HEK293 (cell line): ENCODE results near the gene ZNF397.

ENCODE experiments used
- CTCF ChIA-PET: fragments of 350-600 bp; formaldehyde crosslinking; extraction: SDS; loops from one replicate; lab custom pipeline; 2021; ENCODE audit warnings: antibody characterized with exemption; lab: Yijun Ruan, JAX
- POLR2A ChIA-PET: fragments of 300-600 bp; formaldehyde crosslinking; extraction: SDS; loops from one replicate; lab custom pipeline; 2020; ENCODE audit warnings: antibody characterized with exemption, inconsistent platforms; lab: Yijun Ruan, JAX
- H3K27ac ChIP-seq: fragments of 200-500 bp; sonication (Bioruptor generic); 2 replicates; pipeline ENCODE4 v1.5.1; 2014; ENCODE audit warnings: low read depth, low read length, control low read depth, inconsistent platforms; ENCODE audit errors: extremely low read depth
- H3K36me3 ChIP-seq, 2 experiments: fragments of 200-500 bp in 1 of 2; sonication (Bioruptor generic) in 1 of 2; 1 replicate in 1 of 2; 2 replicates in 1 of 2; pipeline ENCODE4 v1.5.1; 2014 to 2017; ENCODE audit warnings: inconsistent platforms in 2 of 2, low read length in 2 of 2; ENCODE audit not compliant: control insufficient read depth in 2 of 2, insufficient read depth in 1 of 2
- H3K4me1 ChIP-seq: fragments of 200-500 bp; sonication (Bioruptor generic); 2 replicates; pipeline ENCODE4 v1.5.1; 2014; ENCODE audit warnings: mild to moderate bottlenecking, low read length, inconsistent platforms; ENCODE audit not compliant: control insufficient read depth, insufficient read depth
- H3K4me3 ChIP-seq: 2 replicates; pipeline ENCODE4 v1.5.1; 2011; ENCODE audit warnings: low read depth, mild to moderate bottlenecking, control low read depth, low read length, moderate library complexity
- H3K9me3 ChIP-seq: fragments of 200-500 bp; sonication (Bioruptor generic); 2 replicates; pipeline ENCODE4 v1.5.1; 2014; ENCODE audit warnings: low read depth, low read length, inconsistent platforms; ENCODE audit not compliant: control insufficient read depth, insufficient read depth
- MZF1 ChIP-seq: fragments of 450-650 bp; formaldehyde crosslinking; IDR thresholded peaks from 2 replicates; pipeline ENCODE4 v1.5.1; 2017; ENCODE audit warnings: missing biosample characterization, missing genetic modification characterization, borderline replicate concordance
- WT1 ChIP-seq: fragments of 450-650 bp; formaldehyde crosslinking; IDR thresholded peaks from 2 replicates; pipeline ENCODE4 v1.5.1; 2016; ENCODE audit warnings: missing biosample characterization, missing genetic modification characterization
- ZBTB48 ChIP-seq: fragments of 450-650 bp; formaldehyde crosslinking; IDR thresholded peaks from 2 replicates; pipeline ENCODE4 v1.5.1; 2016; ENCODE audit warnings: missing biosample characterization, missing genetic modification characterization
- ZNF16 ChIP-seq: fragments of 450-650 bp; formaldehyde crosslinking; IDR thresholded peaks from 2 replicates; pipeline ENCODE4 v1.5.1; 2016; ENCODE audit warnings: low read depth, missing biosample characterization, missing genetic modification characterization
- ZNF211 ChIP-seq: fragments of 450-650 bp; formaldehyde crosslinking; IDR thresholded peaks from 2 replicates; pipeline ENCODE4 v1.5.1; 2016; ENCODE audit warnings: low read depth, missing biosample characterization, missing genetic modification characterization
- ZNF266 ChIP-seq: fragments of 450-650 bp; formaldehyde crosslinking; IDR thresholded peaks from 2 replicates; pipeline ENCODE4 v1.5.1; 2016; ENCODE audit warnings: missing biosample characterization, missing genetic modification characterization, low read depth
- ZNF311 ChIP-seq: fragments of 450-650 bp; formaldehyde crosslinking; IDR thresholded peaks from 2 replicates; pipeline ENCODE4 v1.5.1; 2017; ENCODE audit warnings: missing biosample characterization, missing genetic modification characterization, borderline replicate concordance
- ZNF341 ChIP-seq: fragments of 450-650 bp; formaldehyde crosslinking; IDR thresholded peaks from 2 replicates; pipeline ENCODE4; 2016; ENCODE audit warnings: low read depth, missing biosample characterization, missing genetic modification characterization
- ZNF549 ChIP-seq: fragments of 450-650 bp; IDR thresholded peaks from 2 replicates; pipeline ENCODE4 v1.5.1; 2018; ENCODE audit warnings: missing biosample characterization, missing genetic modification characterization, mild to moderate bottlenecking, inconsistent platforms, moderate library complexity
- ZNF555 ChIP-seq: fragments of 450-650 bp; formaldehyde crosslinking; conservative IDR thresholded peaks from 2 replicates; pipeline ENCODE4 v1.5.1; 2017; ENCODE audit warnings: missing biosample characterization, mild to moderate bottlenecking, missing genetic modification characterization, inconsistent platforms
- ZNF560 ChIP-seq: fragments of 450-650 bp; formaldehyde crosslinking; IDR thresholded peaks from 2 replicates; pipeline ENCODE4 v1.5.1; 2017; ENCODE audit warnings: missing biosample characterization, missing genetic modification characterization, borderline replicate concordance
- ZNF571 ChIP-seq: fragments of 450-650 bp; formaldehyde crosslinking; IDR thresholded peaks from 2 replicates; pipeline ENCODE4 v1.5.0; 2017; ENCODE audit warnings: missing biosample characterization, missing genetic modification characterization
- ZNF654 ChIP-seq: fragments of 450-650 bp; formaldehyde crosslinking; IDR thresholded peaks from 2 replicates; pipeline ENCODE4 v1.5.1; 2016; ENCODE audit warnings: low read depth, missing biosample characterization, missing genetic modification characterization
- ZNF664 ChIP-seq: fragments of 450-650 bp; formaldehyde crosslinking; IDR thresholded peaks from 2 replicates; pipeline ENCODE4 v1.5.1; 2016; ENCODE audit warnings: missing biosample characterization, missing genetic modification characterization
- ZNF707 ChIP-seq: fragments of 450-650 bp; formaldehyde crosslinking; IDR thresholded peaks from 2 replicates; pipeline ENCODE4 v1.5.1; 2016; ENCODE audit warnings: missing biosample characterization, missing genetic modification characterization
- ZNF777 ChIP-seq: fragments of 450-650 bp; formaldehyde crosslinking; IDR thresholded peaks from 2 replicates; pipeline ENCODE4 v1.5.1; 2017; ENCODE audit warnings: missing biosample characterization, missing genetic modification characterization, borderline replicate concordance
- TF ChIP-seq, protein P1 (sequence below): fragments of 450-650 bp; formaldehyde crosslinking; IDR thresholded peaks from 2 replicates; pipeline ENCODE4 v1.5.1; 2016; ENCODE audit warnings: missing biosample characterization, missing genetic modification characterization
- TF ChIP-seq, protein P2 (sequence below): fragments of 450-650 bp; formaldehyde crosslinking; IDR thresholded peaks from 2 replicates; pipeline ENCODE4 v1.5.1; 2016; ENCODE audit warnings: missing biosample characterization, missing genetic modification characterization

Gene ZNF397

DNA sequence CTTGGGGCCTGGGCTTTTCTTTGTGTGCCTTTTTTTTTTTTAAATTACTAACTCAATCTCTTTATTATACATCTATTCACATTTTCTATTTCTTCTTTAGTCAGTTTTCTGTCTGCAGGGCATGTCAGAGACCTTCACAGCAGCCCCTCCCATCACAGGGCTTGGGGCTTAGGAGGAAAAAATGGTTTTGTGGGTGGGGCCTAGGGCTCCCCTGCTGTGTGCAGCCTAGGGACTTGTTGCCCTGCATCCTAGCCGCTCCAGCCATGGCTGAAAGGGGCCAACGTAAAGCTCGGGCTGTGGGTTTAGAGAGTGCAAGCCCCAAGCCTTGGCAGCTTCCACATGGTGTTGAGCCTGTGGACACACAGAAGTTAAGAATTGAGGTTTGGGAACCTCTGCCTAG lies 35.4 kb downstream of the ZNF397 start:
- CTCF ChIA-PET: no interaction called here
- H3K4me3 ChIP-seq: no peak overlapping the region

GRCh38 chr18:35277633-35278032 lies 36.8 kb downstream of the ZNF397 start:
- POLR2A ChIA-PET: no interaction called here
- H3K4me3 ChIP-seq: no peak overlapping the region
- peaks cover 0 to 3% of the 10 kb centered on the region in 2 experiments; a peak in 1 of 3 replicates for H3K36me3 ChIP-seq
- no peak overlapping the region for H3K27ac ChIP-seq
- H3K4me1 ChIP-seq: no peaks in the 10 kb centered on the region
- CTCF ChIA-PET: no interaction called here
- no peaks in the 10 kb centered on the region for H3K9me3 ChIP-seq
- TF ChIP-seq ZNF16 (tag by site-specific recombination) (no peak), ZNF555 (no peak), ZNF549 (no peak), ZNF211 (tag by site-specific recombination) (no peak)
- TF ChIP-seq, all 188 proteins: peak for 0

More for the DNA sequence above, 35.4 kb downstream of the ZNF397 start:
- TF ChIP-seq ZNF341 (tag by site-specific recombination) (no peak), ZNF266 (no peak), MZF1 (tag by site-specific recombination) (no peak), ZNF664 (tag by site-specific recombination) (no peak), ZNF777 (tag by site-specific recombination) (no peak), ZNF560 (tag by site-specific recombination) (no peak), ZNF654 (no peak), ZNF311 (tag by site-specific recombination) (no peak), ZBTB48 (tag by site-specific recombination) (no peak), ZNF571 (tag by site-specific recombination) (no peak), ZNF555 (no peak)
- TF ChIP-seq, protein P1, sequence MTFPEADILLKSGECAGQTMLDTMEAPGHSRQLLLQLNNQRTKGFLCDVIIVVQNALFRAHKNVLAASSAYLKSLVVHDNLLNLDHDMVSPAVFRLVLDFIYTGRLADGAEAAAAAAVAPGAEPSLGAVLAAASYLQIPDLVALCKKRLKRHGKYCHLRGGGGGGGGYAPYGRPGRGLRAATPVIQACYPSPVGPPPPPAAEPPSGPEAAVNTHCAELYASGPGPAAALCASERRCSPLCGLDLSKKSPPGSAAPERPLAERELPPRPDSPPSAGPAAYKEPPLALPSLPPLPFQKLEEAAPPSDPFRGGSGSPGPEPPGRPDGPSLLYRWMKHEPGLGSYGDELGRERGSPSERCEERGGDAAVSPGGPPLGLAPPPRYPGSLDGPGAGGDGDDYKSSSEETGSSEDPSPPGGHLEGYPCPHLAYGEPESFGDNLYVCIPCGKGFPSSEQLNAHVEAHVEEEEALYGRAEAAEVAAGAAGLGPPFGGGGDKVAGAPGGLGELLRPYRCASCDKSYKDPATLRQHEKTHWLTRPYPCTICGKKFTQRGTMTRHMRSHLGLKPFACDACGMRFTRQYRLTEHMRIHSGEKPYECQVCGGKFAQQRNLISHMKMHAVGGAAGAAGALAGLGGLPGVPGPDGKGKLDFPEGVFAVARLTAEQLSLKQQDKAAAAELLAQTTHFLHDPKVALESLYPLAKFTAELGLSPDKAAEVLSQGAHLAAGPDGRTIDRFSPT (tag by site-specific recombination): no peak
- Histone ChIP-seq H3K9me3 (no peaks in the 10 kb centered on the region), H3K27ac (no peak overlapping the region), H3K36me3 (no peaks in the 10 kb centered on the region), H3K4me1 (no peaks in the 10 kb centered on the region)
- POLR2A ChIA-PET: no interaction called here

DNA sequence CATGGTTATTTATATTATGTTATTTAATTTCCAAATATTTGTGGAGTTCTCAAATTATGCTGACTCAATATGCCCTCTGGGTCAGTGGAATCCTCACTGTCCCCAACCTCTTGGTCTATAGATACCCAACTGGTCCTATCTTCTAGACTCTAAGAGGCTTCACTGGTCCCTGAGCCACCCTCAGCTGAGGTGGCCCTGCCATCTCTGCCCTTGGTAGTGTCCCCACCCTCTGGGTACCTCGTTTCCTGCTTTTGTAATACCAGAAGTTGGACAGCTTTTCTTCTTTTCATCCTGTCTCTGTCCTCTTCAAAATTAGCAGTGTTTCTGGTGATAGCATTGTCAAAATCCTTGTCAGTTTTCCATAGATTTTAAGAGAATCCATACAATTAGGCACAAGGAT lies 37.3 kb downstream of the ZNF397 start:
- H3K36me3 ChIP-seq: peaks cover 0 to 4% of the 10 kb centered on the region in 2 experiments; a peak in 1 of 3 replicates
- no peak overlapping the region for H3K4me3 ChIP-seq
- H3K27ac ChIP-seq: no peak overlapping the region
- TF ChIP-seq, protein P2, sequence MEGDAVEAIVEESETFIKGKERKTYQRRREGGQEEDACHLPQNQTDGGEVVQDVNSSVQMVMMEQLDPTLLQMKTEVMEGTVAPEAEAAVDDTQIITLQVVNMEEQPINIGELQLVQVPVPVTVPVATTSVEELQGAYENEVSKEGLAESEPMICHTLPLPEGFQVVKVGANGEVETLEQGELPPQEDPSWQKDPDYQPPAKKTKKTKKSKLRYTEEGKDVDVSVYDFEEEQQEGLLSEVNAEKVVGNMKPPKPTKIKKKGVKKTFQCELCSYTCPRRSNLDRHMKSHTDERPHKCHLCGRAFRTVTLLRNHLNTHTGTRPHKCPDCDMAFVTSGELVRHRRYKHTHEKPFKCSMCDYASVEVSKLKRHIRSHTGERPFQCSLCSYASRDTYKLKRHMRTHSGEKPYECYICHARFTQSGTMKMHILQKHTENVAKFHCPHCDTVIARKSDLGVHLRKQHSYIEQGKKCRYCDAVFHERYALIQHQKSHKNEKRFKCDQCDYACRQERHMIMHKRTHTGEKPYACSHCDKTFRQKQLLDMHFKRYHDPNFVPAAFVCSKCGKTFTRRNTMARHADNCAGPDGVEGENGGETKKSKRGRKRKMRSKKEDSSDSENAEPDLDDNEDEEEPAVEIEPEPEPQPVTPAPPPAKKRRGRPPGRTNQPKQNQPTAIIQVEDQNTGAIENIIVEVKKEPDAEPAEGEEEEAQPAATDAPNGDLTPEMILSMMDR (tag by site-specific recombination): no peak
- CTCF ChIA-PET: no interaction called here
- POLR2A ChIA-PET: no interaction called here
- H3K4me1 ChIP-seq: no peaks in the 10 kb centered on the region
- no peaks in the 10 kb centered on the region for H3K9me3 ChIP-seq

DNA sequence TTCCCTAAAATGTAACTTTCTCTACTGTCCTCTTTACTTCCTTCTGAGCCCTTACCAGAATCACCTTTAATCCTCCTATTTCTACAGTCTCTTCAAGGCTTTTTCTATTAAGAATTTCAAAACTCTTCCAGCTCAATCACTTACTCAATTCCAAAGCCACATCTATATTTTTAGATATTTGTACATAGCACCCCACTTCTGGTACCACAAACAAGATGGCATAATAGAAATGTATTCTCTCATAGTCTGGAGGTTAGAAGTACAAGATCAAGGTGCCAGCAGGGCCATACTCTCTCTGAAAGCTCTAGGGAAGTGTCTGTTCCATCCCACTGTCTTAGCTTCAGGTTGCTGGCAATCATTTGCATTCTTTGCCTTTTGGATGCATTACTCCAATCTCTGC lies 38.1 kb downstream of the ZNF397 start:
- H3K4me3 ChIP-seq: no peak overlapping the region
- no peak overlapping the region for H3K27ac ChIP-seq
- peaks cover 0 to 12% of the 10 kb centered on the region in 2 experiments; a peak in 1 of 3 replicates for H3K36me3 ChIP-seq
- ChIA-PET POLR2A (no interaction called here), CTCF (no interaction called here)
- no peaks in the 10 kb centered on the region for H3K9me3 ChIP-seq
- TF ChIP-seq ZNF707 (tag by site-specific recombination): peak; percentile 78
- TF ChIP-seq WT1 (tag by site-specific recombination): no peak
- no peaks in the 10 kb centered on the region for H3K4me1 ChIP-seq
